GM12878 (cell line): ENCODE results near the gene S100P. TPM values are rescaled to one million over a fixed set of nuclear protein-coding genes. Genes with fewer than 3 reads are reported as not detected.

ENCODE experiments used
- ATAC-seq: fragments of 200-7000 bp; cut with Tn5 transposase; 3 replicates; pipeline ENCODE4 v1.9.1; 2020; ENCODE audit warnings: mild to moderate bottlenecking, moderate library complexity
- BruUV-seq: library from RNA; stranded (reverse); fragments of 400-500 nt; replicated peaks from 2 replicates; lab custom pipeline; 2021; lab: Mats Ljungman, UMichigan
- CTCF ChIA-PET: fragments of 300-600 bp; sonication (Branson Sonifier 250); formaldehyde crosslinking; extraction: SDS; loops from one replicate; lab custom pipeline; 2021; ENCODE audit warnings: inconsistent platforms; lab: Yijun Ruan, JAX
- POLR2A ChIA-PET: fragments of 350-600 bp; formaldehyde crosslinking; extraction: SDS; loops from one replicate; lab custom pipeline; 2021; ENCODE audit warnings: inconsistent platforms; lab: Charles Lee
- RAD21 ChIA-PET: fragments of 300-600 bp; sonication (Branson Sonifier 250); formaldehyde crosslinking; loops from one replicate; lab custom pipeline; 2023; ENCODE audit warnings: antibody characterized with exemption; ENCODE audit not compliant: unreplicated experiment; lab: Charles Lee
- SMC1A ChIA-PET: fragments of 300-600 bp; sonication (Branson Sonifier 250); formaldehyde crosslinking; loops from one replicate; lab custom pipeline; 2023; ENCODE audit not compliant: unreplicated experiment, uncharacterized antibody; lab: Charles Lee
- DNase-seq: peaks from one replicate; pipeline ENCODE4 v3.0.0-alpha.2; 2011; ENCODE audit warnings: low read depth, low spot score
- FAIRE-seq: peaks from 3 replicates; lab custom pipeline; 2011; peaks lifted over from hg19 to GRCh38; lab: Jason Lieb, UNC
- H2AFZ ChIP-seq: 2 replicates; pipeline ENCODE4 v1.6.0; 2011; ENCODE audit warnings: low read depth, low read length, control low read depth; ENCODE audit not compliant: control insufficient read depth
- H3K27ac ChIP-seq: 2 replicates; pipeline ENCODE4 v1.5.1; 2011; ENCODE audit warnings: control low read depth; ENCODE audit not compliant: control insufficient read depth, insufficient read depth
- H3K27me3 ChIP-seq, 2 experiments: replicated peaks in 1 of 2; 2 replicates each; pipeline versions ENCODE4 v1.6.0 to v1.6.1; 2011; ENCODE audit warnings: low read length in 1 of 2; ENCODE audit not compliant: control insufficient read depth in 2 of 2, insufficient read depth in 2 of 2
- H3K36me3 ChIP-seq, 2 experiments: 2 replicates each; pipeline ENCODE4 v1.5.1; 2011; ENCODE audit warnings: low read length in 1 of 2; ENCODE audit not compliant: control insufficient read depth in 2 of 2, insufficient read depth in 2 of 2
- H3K4me1 ChIP-seq: 2 replicates; pipeline ENCODE4 v1.6.1; 2011; ENCODE audit warnings: mild to moderate bottlenecking, low read length, moderate library complexity, mixed read lengths; ENCODE audit not compliant: control insufficient read depth, insufficient read depth
- H3K4me2 ChIP-seq: 2 replicates; pipeline ENCODE4 v1.6.0; 2011; ENCODE audit warnings: control low read depth; ENCODE audit not compliant: control insufficient read depth, insufficient read depth
- H3K4me3 ChIP-seq: fragments of 200-600 bp; sonication (generic); 2 replicates; pipeline ENCODE4 v1.5.1; 2016
- H3K79me2 ChIP-seq: 2 replicates; pipeline ENCODE4 v1.6.0; 2011; ENCODE audit warnings: low read length; ENCODE audit not compliant: control insufficient read depth, insufficient read depth
- H3K9ac ChIP-seq: 2 replicates; pipeline ENCODE4 v1.8.0; 2011; ENCODE audit warnings: low read length, control low read depth, mixed read lengths; ENCODE audit not compliant: control insufficient read depth, insufficient read depth
- H3K9me3 ChIP-seq: replicated peaks from 3 replicates; pipeline ENCODE4 v1.5.1; 2011; ENCODE audit warnings: mild to moderate bottlenecking, low read length; ENCODE audit not compliant: control insufficient read depth, insufficient read depth
- H4K20me1 ChIP-seq: 2 replicates; pipeline ENCODE4 v1.6.0; 2011; ENCODE audit not compliant: control insufficient read depth, insufficient read depth
- BHLHE40 ChIP-seq, 2 experiments: fragments of 450-650 bp in 1 of 2; IDR thresholded peaks; 2 replicates each; pipeline ENCODE4 v1.6.1; 2011 to 2017; ENCODE audit warnings: low read depth in 2 of 2, borderline replicate concordance in 1 of 2, improper control_type of control experiment in 1 of 2, low read length in 1 of 2, mild to moderate bottlenecking in 1 of 2
- BMI1 ChIP-seq: fragments of 450-650 bp; IDR thresholded peaks from 2 replicates; pipeline ENCODE4 v1.6.1; 2016; ENCODE audit warnings: mild to moderate bottlenecking, moderate library complexity, borderline replicate concordance
- CTCF ChIP-seq, 3 experiments: IDR thresholded peaks in 2 of 3; conservative IDR thresholded peaks in 1 of 3; 2 replicates each; pipeline ENCODE4 v1.5.1; 2011; ENCODE audit warnings: low read depth in 3 of 3, low read length in 3 of 3, mild to moderate bottlenecking in 3 of 3, control low read depth in 2 of 3, moderate library complexity in 2 of 3, inconsistent platforms in 1 of 3, mixed read lengths in 1 of 3; ENCODE audit not compliant: control insufficient read depth in 2 of 3, insufficient read depth in 1 of 3; ENCODE audit errors: extremely low read depth in 1 of 3
- ELK1 ChIP-seq: IDR thresholded peaks from 2 replicates; pipeline ENCODE4 v1.6.1; 2012; ENCODE audit warnings: low read depth, low read length, improper control_type of control experiment
- KAT2A ChIP-seq: conservative IDR thresholded peaks from 2 replicates; pipeline ENCODE4 v1.6.1; 2011; ENCODE audit warnings: low read depth, low read length; ENCODE audit not compliant: control insufficient read depth
- NRF1 ChIP-seq: conservative IDR thresholded peaks from 2 replicates; pipeline ENCODE4 v1.6.1; 2011; ENCODE audit warnings: mild to moderate bottlenecking, low read depth, low read length, improper control_type of control experiment
- PAX5 ChIP-seq: IDR thresholded peaks from 2 replicates; pipeline ENCODE4 v1.6.1; 2011; ENCODE audit warnings: low read depth, low read length, borderline replicate concordance
- POLR2AphosphoS5 ChIP-seq: IDR thresholded peaks from 2 replicates; pipeline ENCODE4 v1.6.1; 2011; ENCODE audit warnings: mild to moderate bottlenecking, low read length, inconsistent platforms
- RAD51 ChIP-seq: fragments of 450-650 bp; IDR thresholded peaks from 2 replicates; pipeline ENCODE4 v1.6.1; 2016; ENCODE audit warnings: moderate library complexity, mild to moderate bottlenecking, inconsistent platforms
- SUPT20H ChIP-seq: IDR thresholded peaks from 2 replicates; pipeline ENCODE4 v1.6.1; 2011; ENCODE audit warnings: low read depth, mild to moderate bottlenecking, low read length, moderate library complexity, borderline replicate concordance; ENCODE audit not compliant: control insufficient read depth
- TAF1 ChIP-seq: IDR thresholded peaks from 2 replicates; pipeline ENCODE4 v1.6.1; 2011; ENCODE audit warnings: mild to moderate bottlenecking, low read depth, low read length, borderline replicate concordance
- ZBTB33 ChIP-seq: fragments of 450-650 bp; IDR thresholded peaks from 2 replicates; pipeline ENCODE4 v1.6.1; 2017; ENCODE audit warnings: mild to moderate bottlenecking
- ZNF24 ChIP-seq: fragments of 450-650 bp; IDR thresholded peaks from 2 replicates; pipeline ENCODE4 v1.6.1; 2017; ENCODE audit warnings: antibody characterized with exemption, mild to moderate bottlenecking
- ZNF687 ChIP-seq: fragments of 450-650 bp; IDR thresholded peaks from 2 replicates; pipeline ENCODE4 v1.6.1; 2017; ENCODE audit warnings: mild to moderate bottlenecking, moderate library complexity
- WGBS: methylation state at CpG from one replicate; pipeline ENCODE4 v1.1.6; 2016; ENCODE audit warnings: low lambda C conversion rate; ENCODE audit not compliant: insufficient replicate concordance, insufficient coverage; ENCODE audit errors: missing lambda C conversion rate; 5-methylcytosine and 5-hydroxymethylcytosine counted together
- in situ Hi-C: fragments of 300-500 bp; cut with MboI; formaldehyde crosslinking; loops from 9 replicates; pipeline ENCODE4 v1.14.3; 2018; ENCODE audit warnings: mixed read lengths
- intact Hi-C: fragments of 100-400 bp; cut with micrococcal nuclease; formaldehyde crosslinking; loops from one replicate; pipeline ENCODE4 v1.14.2; 2022; ENCODE audit not compliant: unreplicated experiment
- polyA plus RNA-seq, 11 experiments: library from polyadenylated mRNA; depleted of rRNA in 4 of 11; unstranded in 6 of 11; stranded (reverse) in 5 of 11; fragments of >200 nt; fragmentation: Nextera tagmentation in 4 of 11; fragmentation: Illumina TruSeq in 1 of 11; extraction: Ambion mirVana in 4 of 11; extraction: Trizol in 1 of 11; gene quantifications; 1 replicate in 1 of 11; 2 replicates in 10 of 11; pipeline versions ENCODE4 v1.2.1 to v1.2.3, GENCODE V29; 2011 to 2016; ENCODE audit warnings: inconsistent platforms in 2 of 11, missing spikeins in 2 of 11, low read depth in 1 of 11
- total RNA-seq, 4 experiments: library from RNA; depleted of rRNA in 3 of 4; stranded (reverse); fragments of >200 nt in 3 of 4; fragmentation: Illumina TruSeq in 1 of 4; extraction: Trizol in 1 of 4; gene quantifications; 2 replicates each; pipeline versions ENCODE4 v1.2.1 to v1.2.3, GENCODE V29; 2013 to 2021

The S100P gene
- total and polyA plus RNA-seq, 10 of the 15 experiments (the other 5 are each of a cell fraction or from before 2014, with no cell fraction given): 0.90 TPM; not detected in 9

GRCh38 chr4:6692379-6692778 lies 1.3 kb upstream of the S100P start (continued):
- TF ChIP-seq BMI1 (no peak), ZNF24 (no peak), POLR2AphosphoS5 (no peak), SUPT20H (no peak), KAT2A (no peak), RAD51 (no peak), NRF1 (no peak)

- ChIA-PET POLR2A (no interaction called here), SMC1A (no interaction called here), CTCF (no interaction called here), RAD21 (no interaction called here)
- Histone ChIP-seq H4K20me1 (no peaks in the 10 kb centered on the region), H3K4me3 (no peak overlapping the region), H3K27ac (no peak overlapping the region), H2AFZ (no peak overlapping the region), H3K9ac (no peak overlapping the region), H3K36me3 (no peaks in the 10 kb centered on the region), H3K4me2 (no peak overlapping the region), H3K27me3 (no peaks in the 10 kb centered on the region), H3K9me3 (no peaks in the 10 kb centered on the region), H3K4me1 (peaks cover 16% of the 10 kb centered on the region), H3K79me2 (no peaks in the 10 kb centered on the region)
- in situ Hi-C loops (no loop called here), intact Hi-C loops (no loop called here)
- FAIRE-seq: no peak
- no TSS peak for BruUV-seq
- no peak for DNase-seq
- 44% methylated on average over 3 of the region's 3 CpGs for whole genome bisulfite sequencing
- ATAC-seq: no peak
- no peak for TF ChIP-seq TAF1
- no peak for TF ChIP-seq ZNF687
- no peak for TF ChIP-seq ELK1
- TF ChIP-seq BHLHE40 (IDR thresholded peaks at IDR 0.05; ENCODE audit: borderline replicate concordance in 1 of 2, low read depth in 2 of 2, low read length in 1 of 2): no peak
- no peak for TF ChIP-seq CTCF (IDR thresholded peaks at IDR 0.05 in 2 of 3, conservative IDR thresholded peaks at IDR 0.05 in 1 of 3; ENCODE audit: control insufficient read depth in 2 of 3, extremely low read depth in 1 of 3, insufficient read depth in 1 of 3, low read depth in 3 of 3, low read length in 3 of 3)
- no peak for TF ChIP-seq PAX5
- no peak for TF ChIP-seq ZBTB33
These were observed 872 bp upstream of the S100P start for GRCh38 chr4:6692806-6693205.
